IMR-90 (cell line): ENCODE measurements around the gene CSHL1. TPM values are rescaled to one million over a fixed set of nuclear protein-coding genes. Genes with fewer than 3 reads are reported as not detected.

Experiments
- ATAC-seq: fragments of 200-7000 bp; cut with Tn5 transposase; 2 replicates; pipeline ENCODE4 v1.9.1; 2020; ENCODE audit warnings: low read depth, mild to moderate bottlenecking, moderate library complexity
- BruUV-seq: library from RNA; stranded (reverse); fragments of 400-500 nt; replicated peaks from 2 replicates; lab custom pipeline; 2021; lab: Mats Ljungman, UMichigan
- CTCF ChIA-PET: fragments of 300-600 bp; formaldehyde crosslinking; extraction: SDS; loops from one replicate; lab custom pipeline; 2021; ENCODE audit warnings: antibody characterized with exemption; lab: Yijun Ruan, JAX
- POLR2A ChIA-PET: fragments of 300-600 bp; sonication (Branson Sonifier 250); formaldehyde crosslinking; loops from one replicate; lab custom pipeline; 2022; ENCODE audit warnings: antibody characterized with exemption; ENCODE audit not compliant: unreplicated experiment; lab: Charles Lee
- DNase-seq: peaks from one replicate; pipeline ENCODE4 v3.0.0; 2013
- H2AFZ ChIP-seq: replicated peaks from 2 replicates; pipeline ENCODE3; 2013; ENCODE audit warnings: low read length, mild to moderate bottlenecking; ENCODE audit not compliant: poor library complexity
- H2AK5ac ChIP-seq: 2 replicates; pipeline ENCODE4 v1.6.1; 2013; ENCODE audit warnings: low read depth, low read length, inconsistent platforms
- H2AK9ac ChIP-seq: replicated peaks from 2 replicates; pipeline ENCODE3; 2013; ENCODE audit warnings: mild to moderate bottlenecking, low read depth, low read length, moderate library complexity; ENCODE audit not compliant: poor library complexity
- H2BK120ac ChIP-seq: 2 replicates; pipeline ENCODE4 v1.6.1; 2013; ENCODE audit warnings: low read depth, low read length, inconsistent platforms
- H2BK15ac ChIP-seq: 3 replicates; pipeline ENCODE4 v1.6.1; 2013; ENCODE audit warnings: low read depth, low read length, inconsistent platforms
- H2BK20ac ChIP-seq: 2 replicates; pipeline ENCODE4 v1.6.1; 2013; ENCODE audit warnings: low read depth, mild to moderate bottlenecking, inconsistent platforms, low read length, moderate library complexity
- H2BK5ac ChIP-seq: 2 replicates; pipeline ENCODE4 v1.6.1; 2013; ENCODE audit warnings: mild to moderate bottlenecking, low read depth, low read length, inconsistent platforms; ENCODE audit not compliant: poor library complexity, severe bottlenecking
- H3K14ac ChIP-seq: replicated peaks from 2 replicates; pipeline ENCODE4 v1.6.1; 2013; ENCODE audit warnings: low read depth, low read length, inconsistent platforms
- H3K18ac ChIP-seq: 2 replicates; pipeline ENCODE4 v1.6.1; 2013; ENCODE audit warnings: low read depth, low read length, control low read depth
- H3K23ac ChIP-seq: 2 replicates; pipeline ENCODE4 v1.6.1; 2013; ENCODE audit warnings: low read depth, low read length, inconsistent platforms
- H3K27ac ChIP-seq: 2 replicates; pipeline ENCODE4 v1.5.1; 2013; ENCODE audit warnings: mild to moderate bottlenecking, control low read depth, low read length; ENCODE audit not compliant: insufficient read depth
- H3K27me3 ChIP-seq: 2 replicates; pipeline ENCODE4 v1.6.1; 2013; ENCODE audit warnings: low read length; ENCODE audit not compliant: control insufficient read depth, insufficient read depth
- H3K36me3 ChIP-seq: 2 replicates; pipeline ENCODE4 v1.6.1; 2013; ENCODE audit warnings: low read length, mixed read lengths; ENCODE audit not compliant: control insufficient read depth, insufficient read depth
- H3K4ac ChIP-seq: 2 replicates; pipeline ENCODE4 v1.6.1; 2013; ENCODE audit warnings: low read depth, low read length, inconsistent platforms
- H3K4me1 ChIP-seq: 2 replicates; pipeline ENCODE4 v1.6.1; 2013; ENCODE audit warnings: low read length, mixed read lengths; ENCODE audit not compliant: control insufficient read depth, insufficient read depth
- H3K4me2 ChIP-seq: 2 replicates; pipeline ENCODE4 v1.6.1; 2013; ENCODE audit warnings: low read depth, mild to moderate bottlenecking, control low read depth, low read length, moderate library complexity
- H3K4me3 ChIP-seq: 2 replicates; pipeline ENCODE4 v1.5.1; 2013; ENCODE audit warnings: low read depth, mild to moderate bottlenecking, control low read depth, low read length, moderate library complexity; ENCODE audit not compliant: insufficient read depth
- H3K56ac ChIP-seq: 2 replicates; pipeline ENCODE4 v1.6.1; 2013; ENCODE audit warnings: low read length, inconsistent platforms; ENCODE audit not compliant: insufficient read depth; ENCODE audit errors: extremely low read depth
- H3K79me1 ChIP-seq, 2 experiments: 2 replicates each; pipeline ENCODE4 v1.6.1; 2013; ENCODE audit warnings: low read length in 2 of 2, inconsistent platforms in 1 of 2, low read depth in 1 of 2
- H3K9ac ChIP-seq: 2 replicates; pipeline ENCODE4 v1.6.1; 2013; ENCODE audit warnings: low read depth, low read length, control low read depth
- H3K9me1 ChIP-seq: 2 replicates; pipeline ENCODE4 v1.6.1; 2013; ENCODE audit warnings: low read length, inconsistent platforms; ENCODE audit not compliant: insufficient read depth
- H3K9me3 ChIP-seq: 2 replicates; pipeline ENCODE4 v1.6.1; 2013; ENCODE audit warnings: low read length; ENCODE audit not compliant: control insufficient read depth, insufficient read depth
- H4K20me1 ChIP-seq: 2 replicates; pipeline ENCODE4 v1.6.1; 2013; ENCODE audit warnings: low read length, inconsistent platforms; ENCODE audit not compliant: insufficient read depth
- H4K5ac ChIP-seq: 2 replicates; pipeline ENCODE4 v1.6.1; 2013; ENCODE audit warnings: mild to moderate bottlenecking, low read depth, low read length, control low read depth
- H4K8ac ChIP-seq, 2 experiments: 2 replicates each; pipeline ENCODE4 v1.6.1; 2013; ENCODE audit warnings: low read depth in 2 of 2, low read length in 2 of 2, control low read depth in 1 of 2, inconsistent platforms in 1 of 2
- H4K91ac ChIP-seq: 2 replicates; pipeline ENCODE4 v1.6.1; 2013; ENCODE audit warnings: low read depth, low read length, inconsistent platforms; ENCODE audit not compliant: insufficient read depth
- BHLHE40 ChIP-seq: fragments of 150-350 bp; IDR thresholded peaks from 2 replicates; pipeline ENCODE4 v1.6.1; 2016; ENCODE audit warnings: mild to moderate bottlenecking, low read depth, low read length
- FOS ChIP-seq: fragments of 150-350 bp; IDR thresholded peaks from 2 replicates; pipeline ENCODE4 v1.6.1; 2016; ENCODE audit warnings: low read depth, low read length
- NFE2L2 ChIP-seq: fragments of 150-350 bp; IDR thresholded peaks from 2 replicates; pipeline ENCODE4 v1.6.1; 2016; ENCODE audit warnings: low read depth, mild to moderate bottlenecking, low read length
- RCOR1 ChIP-seq: IDR thresholded peaks from 2 replicates; pipeline ENCODE4 v1.6.1; 2012; ENCODE audit warnings: mild to moderate bottlenecking, low read length, improper control_type of control experiment; ENCODE audit not compliant: insufficient replicate concordance
- WGBS, 2 experiments: methylation state at CpG; one replicate each; pipeline versions ENCODE4 v1.1.5 to v1.1.7; 2013; ENCODE audit warnings: missing lambda C conversion rate in 2 of 2; ENCODE audit not compliant: insufficient read length in 1 of 2; ENCODE audit errors: extremely low coverage in 2 of 2; 5-methylcytosine and 5-hydroxymethylcytosine counted together
- dilution Hi-C: fragments of 300-500 bp; cut with HindIII; formaldehyde crosslinking; loops from one replicate; pipeline ENCODE4 v1.14.3; 2018; ENCODE audit warnings: low sequenced_read_pairs; ENCODE audit not compliant: unreplicated experiment
- in situ Hi-C: fragments of 300-500 bp; cut with MboI; formaldehyde crosslinking; loops from 3 replicates; pipeline ENCODE4 v1.14.3; 2019; ENCODE audit warnings: low sequenced_read_pairs, inconsistent platforms, mixed read lengths
- intact Hi-C: fragments of 100-400 bp; cut with micrococcal nuclease; formaldehyde crosslinking; loops from 2 replicates; pipeline ENCODE4 v1.10.0; 2022
- polyA plus RNA-seq, 3 experiments: library from polyadenylated mRNA; depleted of rRNA; stranded (reverse); fragments of >200 nt; gene quantifications; 2 replicates each; pipeline ENCODE4 v1.2.3, GENCODE V29; 2012; ENCODE audit warnings: low replicate concordance in 1 of 3
- total RNA-seq: library from RNA; depleted of rRNA; stranded (reverse); fragments of >200 nt; gene quantifications from 2 replicates; pipeline ENCODE4 v1.2.3, GENCODE V29; 2012

The CSHL1 gene
- total and polyA plus RNA-seq, 2 of the 4 experiments (the other 2 are of a cell fraction), result not detected

- Histone ChIP-seq H3K79me1 (no peaks in the 10 kb centered on the region), H3K4ac (no peak overlapping the region), H3K27me3 (peaks cover 16% of the 10 kb centered on the region), H3K18ac (no peak overlapping the region), H3K4me1 (0 out of 2 replicates have a peak, but pooled peaks cover 2% of the 10 kb centered on the region), H3K56ac (no peak overlapping the region), H3K9me1 (peaks cover 7% of the 10 kb centered on the region), H2BK20ac (no peak overlapping the region), H3K9me3 (no peaks in the 10 kb centered on the region), H3K36me3 (no peaks in the 10 kb centered on the region), H4K5ac (no peak overlapping the region), H4K8ac (no peak overlapping the region), H3K4me3 (no peak overlapping the region), H2BK120ac (no peak overlapping the region), H2AFZ (peak overlapping the region; percentile 50), H3K9ac (no peak overlapping the region), H2AK5ac (no peak overlapping the region; the same call in 1 of the 2 replicates), H4K91ac (no peak overlapping the region), H2AK9ac (no peak overlapping the region), H3K4me2 (no peak overlapping the region), H2BK5ac (no peak overlapping the region), H4K20me1 (no peaks in the 10 kb centered on the region; the same call in 1 of the 2 replicates), H3K14ac (no peak overlapping the region), H3K23ac (no peak overlapping the region), H2BK15ac (no peak overlapping the region), H3K27ac (no peak overlapping the region)
- TF ChIP-seq FOS (0 out of 2 replicates have a peak, but pooled peaks have one; percentile 27), NFE2L2 (no peak), RCOR1 (peak; percentile 24), BHLHE40 (no peak)
- DNase-seq, result peak; percentile 74
- dilution Hi-C loops (no loop called here), in situ Hi-C loops (no loop called here), intact Hi-C loops (no loop called here)
- ChIA-PET POLR2A (no interaction called here), CTCF (interaction anchor here (0.9 to 1.2 kb wide), 2 partner anchors 10 to 12 kb away, joined by 3 to 7 read pairs; no protein-coding TSS in a partner anchor)
- no CpG with 5 or more reads among the region's 5 CpGs for WGBS, 2 experiments
- BruUV-seq, result no TSS peak
- peak; percentile 93 for ATAC-seq
Measured at GRCh38 chr17:63956296-63956920, 45.4 kb upstream of the CSHL1 start.
